Natural killer cell (primary cell): ENCODE data around the gene RMI2. TPM values are rescaled to one million over a fixed set of nuclear protein-coding genes. Genes with fewer than 3 reads are reported as not detected.

Experiments used
- ATAC-seq, 3 donors: fragments of 150-1000 bp in 2 of 3; fragments of 200-7000 bp in 1 of 3; cut with Tn5 transposase; 1 replicate in 1 of 3; 2 replicates in 2 of 3; pipeline ENCODE4 v1.10.0; 2021; ENCODE audit warnings: mild to moderate bottlenecking in 2 of 3, moderate library complexity in 2 of 3
- DNase-seq, 2 donors: peaks; one replicate each; pipeline versions ENCODE4 v3.0.0 to v3.0.0-alpha.2; 2013 to 2021; ENCODE audit warnings: mixed read lengths in 1 of 2
- H3K27ac ChIP-seq: one replicate; pipeline ENCODE4 v1.5.1; 2013; ENCODE audit warnings: mild to moderate bottlenecking, low read length
- H3K27me3 ChIP-seq: one replicate; pipeline ENCODE4 v1.6.1; 2013; ENCODE audit warnings: low read length; ENCODE audit not compliant: control insufficient read depth, insufficient read depth
- H3K36me3 ChIP-seq: one replicate; pipeline ENCODE4 v1.6.1; 2013; ENCODE audit warnings: low read length; ENCODE audit not compliant: control insufficient read depth, insufficient read depth
- H3K4me1 ChIP-seq: one replicate; pipeline ENCODE4 v1.6.1; 2013; ENCODE audit warnings: low read length; ENCODE audit not compliant: control insufficient read depth, insufficient read depth
- H3K4me3 ChIP-seq: one replicate; pipeline ENCODE4 v1.5.1; 2013; ENCODE audit warnings: low read length
- H3K9me3 ChIP-seq: one replicate; pipeline ENCODE4 v1.6.1; 2013; ENCODE audit warnings: low read length; ENCODE audit not compliant: control insufficient read depth, insufficient read depth
- H3K27ac Mint-ChIP-seq, 2 donors: one replicate each; pipeline ENCODE4 v1.8.0; 2022; ENCODE audit warnings: mild to moderate bottlenecking in 2 of 2, mixed read lengths in 2 of 2, moderate library complexity in 1 of 2
- H3K27me3 Mint-ChIP-seq, 2 donors: one replicate each; pipeline ENCODE4 v1.8.0; 2022; ENCODE audit warnings: low read depth in 2 of 2, mixed read lengths in 2 of 2
- H3K36me3 Mint-ChIP-seq: one replicate; pipeline ENCODE4 v1.8.0; 2022; ENCODE audit warnings: mixed read lengths
- H3K4me1 Mint-ChIP-seq, 2 donors: one replicate each; pipeline ENCODE4 v1.8.0; 2022; ENCODE audit warnings: mixed read lengths in 2 of 2
- H3K4me3 Mint-ChIP-seq: one replicate; pipeline ENCODE4 v1.8.0; 2022; ENCODE audit warnings: mild to moderate bottlenecking, moderate library complexity, mixed read lengths
- H3K9me3 Mint-ChIP-seq, 2 donors: one replicate each; pipeline ENCODE4 v1.8.0; 2022; ENCODE audit warnings: mixed read lengths in 2 of 2
- CTCF ChIP-seq: fragments of 200-600 bp; IDR thresholded peaks from one replicate; pipeline ENCODE4 v1.8.0; 2022; ENCODE audit warnings: antibody characterized with exemption
- WGBS: methylation state at CpG from one replicate; pipeline ENCODE4 v1.1.7; 2013; ENCODE audit warnings: missing lambda C conversion rate; ENCODE audit not compliant: insufficient coverage; 5-methylcytosine and 5-hydroxymethylcytosine counted together
- intact Hi-C: fragments of 100-400 bp; cut with micrococcal nuclease; formaldehyde crosslinking; loops from one replicate; pipeline ENCODE4 v1.14.2; 2022
- total RNA-seq, 4 donors: library from RNA; stranded (reverse); fragments of 120-200 nt in 1 of 4; gene quantifications; one replicate each; pipeline versions ENCODE4 v1.2.3 to v1.2.4, GENCODE V29; 2013 to 2022

The RMI2 gene
- total RNA-seq, 3 donors from 2014 or later (not counting 1 experiment from before 2014, with no cell fraction given), result 0.83 to 1.1 (median 0.93) TPM

- intact Hi-C loops, result no loop called here
- DNase-seq (no peak), ATAC-seq (no peak)
- H3K4me1 ChIP-seq, result peaks cover 13% of the 10 kb centered on the region
- H3K4me3 ChIP-seq, result no peak overlapping the region
- H3K27me3 ChIP-seq, result peaks cover 2% of the 10 kb centered on the region
- no peak for TF ChIP-seq CTCF
- H3K9me3 ChIP-seq, result peaks cover under 1% of the 10 kb centered on the region
- no peak overlapping the region for H3K27ac ChIP-seq
- Mint-ChIP-seq H3K27me3 (peaks cover 29 to 37% of the 10 kb centered on the region in 2 donors), H3K9me3 (no peaks in the 10 kb centered on the region), H3K4me1 (peaks cover 6 to 13% of the 10 kb centered on the region in 2 donors), H3K4me3 (no peak overlapping the region), H3K36me3 (no peaks in the 10 kb centered on the region), H3K27ac (no peak overlapping the region)
- WGBS, result 98% methylated on average over 7 of the region's 7 CpGs
- no peaks in the 10 kb centered on the region for H3K36me3 ChIP-seq
Measured at GRCh38 chr16:11347831-11348230, 2.6 kb downstream of the RMI2 start.

GRCh38 chr16:11348737-11349598 is 3.7 kb downstream of the RMI2 start:
- Mint-ChIP-seq H3K36me3 (no peaks in the 10 kb centered on the region), H3K4me3 (no peak overlapping the region), H3K9me3 (no peaks in the 10 kb centered on the region), H3K27ac (no peak overlapping the region), H3K4me1 (peaks cover 9 to 17% of the 10 kb centered on the region in 2 donors), H3K27me3 (peaks cover 37 to 43% of the 10 kb centered on the region in 2 donors)
- no peak overlapping the region for H3K27ac ChIP-seq
- H3K36me3 ChIP-seq, result no peaks in the 10 kb centered on the region
- ATAC-seq (no peak), DNase-seq (no peak)
- H3K27me3 ChIP-seq, result peaks cover 7% of the 10 kb centered on the region
- WGBS, result 95% methylated on average over 16 of the region's 16 CpGs
- H3K4me1 ChIP-seq, result peaks cover 16% of the 10 kb centered on the region
- peaks cover 6% of the 10 kb centered on the region for H3K9me3 ChIP-seq
- intact Hi-C loops, result no loop called here
- no peak for TF ChIP-seq CTCF
- no peak overlapping the region for H3K4me3 ChIP-seq

DNA sequence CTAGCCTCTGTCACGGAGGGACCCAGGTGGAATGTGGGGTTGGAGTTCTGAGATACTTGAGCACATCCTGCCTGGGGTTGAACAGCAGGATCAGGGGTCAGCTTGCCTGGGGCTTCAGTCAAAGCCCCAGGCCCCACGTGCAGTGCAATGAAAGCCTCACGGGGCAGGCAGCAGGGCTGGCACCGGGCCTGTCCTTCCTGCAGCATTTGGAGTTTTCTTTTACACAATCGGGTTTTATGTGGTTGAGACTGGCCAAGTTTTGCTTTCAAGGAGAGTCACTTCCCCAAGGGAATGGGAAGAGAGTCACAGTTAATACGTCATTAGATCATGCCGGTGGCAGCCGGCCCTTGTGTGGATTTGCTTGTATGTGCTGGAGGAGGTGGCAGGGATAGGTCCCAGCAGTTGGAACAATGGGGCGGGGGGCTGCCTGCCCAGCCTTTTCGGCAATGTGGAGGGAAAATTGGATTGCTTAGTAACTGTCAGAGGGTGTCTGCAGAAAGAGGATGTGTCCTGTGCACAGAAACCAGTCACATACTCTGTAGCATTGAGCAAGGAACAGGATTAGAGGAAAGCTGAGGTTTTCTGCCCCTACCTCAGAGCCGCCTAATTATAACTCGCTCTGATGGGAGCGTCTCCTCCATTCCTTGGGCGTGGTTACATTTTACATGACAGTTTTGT is 4.5 kb downstream of the RMI2 start:
- Mint-ChIP-seq H3K27ac (no peak overlapping the region), H3K27me3 (peaks cover 39 to 43% of the 10 kb centered on the region in 2 donors), H3K4me1 (peaks cover 17 to 24% of the 10 kb centered on the region in 2 donors), H3K36me3 (no peaks in the 10 kb centered on the region), H3K9me3 (no peaks in the 10 kb centered on the region), H3K4me3 (no peak overlapping the region)
- DNase-seq (no peak), ATAC-seq (no peak)
- intact Hi-C loops, result loop anchor here (5.0 kb wide), 2 partner anchors 52 to 122 kb away; no protein-coding TSS in a partner anchor
- WGBS, result 74% methylated on average over 14 of the region's 14 CpGs
- Histone ChIP-seq H3K27ac (no peak overlapping the region), H3K27me3 (peaks cover 7% of the 10 kb centered on the region), H3K9me3 (peaks cover 6% of the 10 kb centered on the region), H3K4me1 (peaks cover 21% of the 10 kb centered on the region), H3K4me3 (no peak overlapping the region), H3K36me3 (no peaks in the 10 kb centered on the region)
- no peak for TF ChIP-seq CTCF
